ENCODE measurements around the gene KCTD16.

KCTD16 gene

DNA sequence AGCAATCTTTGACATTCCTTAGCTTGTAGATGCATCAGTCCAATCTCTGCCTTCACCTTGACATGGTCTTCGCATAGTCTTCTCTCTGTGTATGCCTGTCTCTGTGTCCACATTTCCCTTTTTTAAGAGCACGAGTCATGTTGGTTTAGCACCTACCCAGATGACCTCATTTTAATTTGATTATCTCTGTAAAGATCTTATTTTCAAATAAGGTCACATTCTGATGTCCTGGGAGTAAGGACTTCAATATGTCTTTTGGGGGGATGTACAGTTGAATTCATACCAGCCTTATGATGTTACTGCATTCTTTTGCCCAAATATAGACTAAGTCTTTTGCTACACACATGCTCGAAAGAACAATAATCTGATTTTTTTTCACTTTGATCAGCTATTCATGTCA, 6.9 kb downstream of the KCTD16 start:
- no peak overlapping the region for H3K4me3 ChIP-seq (replicated peaks; ENCODE audit: low read depth, low read length)
- no peak for DNase-seq (ENCODE audit: extremely low read depth, low read depth)
- TF ChIP-seq, protein P1, sequence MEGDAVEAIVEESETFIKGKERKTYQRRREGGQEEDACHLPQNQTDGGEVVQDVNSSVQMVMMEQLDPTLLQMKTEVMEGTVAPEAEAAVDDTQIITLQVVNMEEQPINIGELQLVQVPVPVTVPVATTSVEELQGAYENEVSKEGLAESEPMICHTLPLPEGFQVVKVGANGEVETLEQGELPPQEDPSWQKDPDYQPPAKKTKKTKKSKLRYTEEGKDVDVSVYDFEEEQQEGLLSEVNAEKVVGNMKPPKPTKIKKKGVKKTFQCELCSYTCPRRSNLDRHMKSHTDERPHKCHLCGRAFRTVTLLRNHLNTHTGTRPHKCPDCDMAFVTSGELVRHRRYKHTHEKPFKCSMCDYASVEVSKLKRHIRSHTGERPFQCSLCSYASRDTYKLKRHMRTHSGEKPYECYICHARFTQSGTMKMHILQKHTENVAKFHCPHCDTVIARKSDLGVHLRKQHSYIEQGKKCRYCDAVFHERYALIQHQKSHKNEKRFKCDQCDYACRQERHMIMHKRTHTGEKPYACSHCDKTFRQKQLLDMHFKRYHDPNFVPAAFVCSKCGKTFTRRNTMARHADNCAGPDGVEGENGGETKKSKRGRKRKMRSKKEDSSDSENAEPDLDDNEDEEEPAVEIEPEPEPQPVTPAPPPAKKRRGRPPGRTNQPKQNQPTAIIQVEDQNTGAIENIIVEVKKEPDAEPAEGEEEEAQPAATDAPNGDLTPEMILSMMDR (IDR thresholded peaks at IDR 0.05; ENCODE audit: low read depth, low read length, missing control alignments) = no peak

DNA sequence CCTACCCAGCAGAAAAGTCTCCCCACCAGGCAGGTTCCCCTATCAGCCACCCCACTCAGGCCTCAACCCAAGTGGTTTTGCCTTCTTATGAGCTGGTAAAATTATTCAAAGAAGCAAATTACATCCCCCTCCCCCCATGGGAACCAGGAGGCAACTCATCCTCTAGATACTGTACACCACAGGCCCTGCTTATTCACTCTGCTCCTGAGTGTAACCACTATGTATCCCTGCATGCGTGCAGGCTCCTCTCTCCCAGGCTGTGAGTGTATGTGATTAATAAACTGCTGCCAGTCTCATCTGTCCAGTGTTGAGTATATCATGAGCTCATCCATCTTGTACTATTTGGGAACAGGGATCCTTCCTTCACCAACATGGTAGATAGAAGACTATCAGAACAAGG, 8.6 kb downstream of the KCTD16 start:
- DNase-seq (ENCODE audit: extremely low read depth, low read depth) = no peak

DNA sequence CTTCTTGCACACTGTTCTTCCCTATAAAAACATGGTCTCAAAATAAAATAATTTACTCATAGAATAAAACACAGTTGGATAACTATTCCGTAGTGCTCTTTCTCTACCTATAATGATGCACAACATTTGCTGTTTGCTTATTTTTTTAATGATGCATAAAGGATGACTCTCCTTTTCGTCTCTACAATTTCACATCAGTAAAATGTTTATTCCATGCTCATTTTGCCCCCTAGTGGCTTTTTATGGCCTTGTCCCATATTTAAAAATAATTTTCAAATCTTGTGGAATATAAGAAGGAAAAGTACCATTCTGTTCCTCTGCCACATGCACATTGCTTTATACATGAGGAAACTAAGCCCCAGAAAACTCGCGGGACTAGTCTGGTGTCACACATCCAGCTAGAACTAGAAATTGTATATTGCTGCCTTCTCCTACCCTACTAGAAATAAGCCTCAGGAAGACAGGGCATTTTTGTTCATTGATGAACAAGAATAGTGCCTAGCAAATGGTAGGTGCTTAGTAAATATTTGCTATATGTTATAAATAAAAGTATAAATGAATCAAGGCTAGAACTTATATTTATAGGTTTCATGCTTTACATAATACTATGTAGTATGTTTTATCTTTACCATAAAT, 12.7 kb downstream of the KCTD16 start:
- TF ChIP-seq, protein P1 (IDR thresholded peaks at IDR 0.05; ENCODE audit: low read depth, low read length, missing control alignments) = peak; percentile 56
- no peak overlapping the region for H3K4me3 ChIP-seq (replicated peaks; ENCODE audit: low read depth, low read length)
- DNase-seq (ENCODE audit: extremely low read depth, low read depth) = no peak

More for the DNA sequence above, 8.6 kb downstream of the KCTD16 start:
- no peak overlapping the region for H3K4me3 ChIP-seq (replicated peaks; ENCODE audit: low read depth, low read length)
- TF ChIP-seq, protein P1 (IDR thresholded peaks at IDR 0.05; ENCODE audit: low read depth, low read length, missing control alignments) = no peak

DNA sequence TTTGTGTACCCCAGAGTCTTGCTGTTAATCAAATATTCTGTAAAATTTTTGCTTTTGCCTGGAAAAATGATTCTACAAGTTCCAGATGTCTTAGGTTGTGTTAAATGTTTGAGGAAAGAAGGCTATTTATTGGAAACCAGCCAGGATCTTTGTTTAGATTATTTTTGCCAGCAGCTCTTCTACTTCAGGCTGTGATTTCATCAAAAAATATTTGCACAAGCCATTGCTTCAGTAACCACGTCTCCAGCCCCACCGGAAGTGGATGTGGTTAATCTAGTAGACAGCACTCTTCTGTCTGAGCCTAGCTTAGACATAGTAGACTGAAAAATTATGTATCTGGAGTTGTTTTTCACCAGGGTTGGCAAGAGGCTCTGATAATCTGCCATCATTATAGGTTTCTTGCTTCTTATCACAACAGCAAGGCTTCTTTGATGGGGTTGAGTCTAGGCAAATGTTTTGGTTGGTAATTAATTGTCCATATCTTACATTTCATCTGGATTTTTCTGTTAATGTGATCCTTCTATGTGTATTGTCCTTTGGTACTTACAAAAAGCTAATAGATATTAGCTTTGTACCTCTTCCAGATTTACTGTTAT, 17.1 kb downstream of the KCTD16 start:
- no peak overlapping the region for H3K4me3 ChIP-seq (replicated peaks; ENCODE audit: low read depth, low read length)
- TF ChIP-seq, protein P1 (IDR thresholded peaks at IDR 0.05; ENCODE audit: low read depth, low read length, missing control alignments) = no peak
- DNase-seq (ENCODE audit: extremely low read depth, low read depth) = peak; percentile 90

DNA sequence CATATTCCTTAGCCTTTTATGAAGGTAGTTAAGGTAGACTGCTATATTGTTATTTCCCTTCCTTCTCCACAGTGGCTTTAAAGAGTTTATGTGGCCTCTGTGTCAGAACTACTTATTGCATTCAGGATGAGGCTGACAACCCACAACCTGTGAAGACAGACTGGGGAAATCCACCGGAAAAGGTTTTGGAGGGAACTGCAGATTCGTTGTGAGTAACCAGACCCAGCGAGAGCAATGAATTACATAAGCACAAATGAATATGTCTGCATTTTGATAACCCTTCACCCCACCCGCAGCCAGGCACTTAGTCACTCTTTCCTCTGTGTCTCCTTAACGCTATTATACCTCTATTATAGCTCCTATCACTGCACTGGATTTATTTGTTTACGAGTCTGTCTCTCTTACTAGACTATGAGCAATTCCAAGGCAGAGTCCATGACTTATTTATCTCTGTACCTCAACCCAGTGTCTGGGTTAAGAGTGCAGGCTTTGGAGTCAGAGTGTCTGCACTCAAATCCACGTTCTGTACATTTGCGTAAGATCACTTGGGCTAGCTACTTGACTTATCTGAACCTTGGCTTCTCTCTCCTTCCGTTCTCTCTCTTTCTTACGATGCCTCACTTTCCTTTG, 19.2 kb downstream of the KCTD16 start:
- H3K4me3 ChIP-seq (replicated peaks; ENCODE audit: low read depth, low read length) = no peak overlapping the region
- TF ChIP-seq, protein P1 (IDR thresholded peaks at IDR 0.05; ENCODE audit: low read depth, low read length, missing control alignments) = no peak

DNA sequence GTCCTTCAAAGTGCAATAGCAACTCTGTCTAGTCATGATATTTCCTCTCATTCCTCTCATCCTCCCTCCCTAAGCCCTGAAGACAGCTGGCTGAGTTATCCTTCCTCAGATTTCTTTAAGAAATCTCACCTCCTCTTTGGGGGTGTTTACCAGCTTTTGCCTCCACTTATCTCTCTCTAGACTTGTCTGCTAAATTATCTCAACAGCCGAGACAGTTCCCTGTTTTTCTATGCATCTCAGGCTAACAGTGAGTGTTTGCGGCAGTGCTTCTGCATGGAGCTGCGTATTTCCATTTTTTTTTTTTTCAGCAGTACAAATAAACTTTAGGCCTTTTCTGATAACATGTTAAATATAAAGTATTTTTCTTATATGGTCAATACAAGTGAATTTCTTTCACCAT, 20.9 kb downstream of the KCTD16 start:
- H3K4me3 ChIP-seq (replicated peaks; ENCODE audit: low read depth, low read length) = no peak overlapping the region
- TF ChIP-seq, protein P1 (IDR thresholded peaks at IDR 0.05; ENCODE audit: low read depth, low read length, missing control alignments) = no peak
- DNase-seq (ENCODE audit: extremely low read depth, low read depth) = no peak

More for the DNA sequence above, 19.2 kb downstream of the KCTD16 start:
- no peak for DNase-seq (ENCODE audit: extremely low read depth, low read depth)
